HL-60 (cell line): ENCODE data around the gene DNAJC24.

Source experiments
- DNase-seq, 2 experiments: peaks; one replicate each; pipeline ENCODE4 v3.0.0-alpha.2; 2010 to 2020; ENCODE audit warnings: low read depth in 1 of 2, low spot score in 1 of 2
- H3K27ac ChIP-seq: fragments of 250-450 bp; sonication (Bioruptor Pico); replicated peaks from 2 replicates; pipeline ENCODE4 v1.5.1; 2020; ENCODE audit warnings: mild to moderate bottlenecking, moderate library complexity
- H3K27me3 ChIP-seq: fragments of 250-450 bp; sonication (Bioruptor Pico); 2 replicates; pipeline ENCODE4 v1.5.1; 2021; ENCODE audit warnings: mild to moderate bottlenecking, moderate library complexity; ENCODE audit not compliant: insufficient read depth, poor library complexity, severe bottlenecking
- H3K4me3 ChIP-seq: replicated peaks from 2 replicates; pipeline ENCODE4 v1.5.1; 2011; ENCODE audit warnings: mild to moderate bottlenecking, control low read depth, low read length; ENCODE audit not compliant: insufficient read depth
- CTCF ChIP-seq: IDR thresholded peaks from one replicate; pipeline ENCODE4 v1.5.1; 2011; ENCODE audit warnings: low read length, control low read depth, inconsistent platforms; ENCODE audit not compliant: insufficient read depth
- GABPA ChIP-seq: IDR thresholded peaks from 2 replicates; pipeline ENCODE4 v1.6.1; 2012; ENCODE audit warnings: low read depth
- POLR2AphosphoS5 ChIP-seq: IDR thresholded peaks from 2 replicates; pipeline ENCODE4 v1.6.1; 2012; ENCODE audit warnings: low read depth
- REST ChIP-seq: IDR thresholded peaks from 2 replicates; pipeline ENCODE4 v1.6.1; 2012; ENCODE audit warnings: low read depth; ENCODE audit not compliant: insufficient replicate concordance
- SPI1 ChIP-seq: IDR thresholded peaks from 2 replicates; pipeline ENCODE4 v1.6.1; 2012; ENCODE audit warnings: low read depth, mild to moderate bottlenecking, borderline replicate concordance

Gene DNAJC24

GRCh38 chr11:31326470-31327148 is 43.1 kb upstream of the DNAJC24 start:
- no peak for TF ChIP-seq POLR2AphosphoS5
- TF ChIP-seq GABPA, result no peak
- TF ChIP-seq CTCF, result no peak
- TF ChIP-seq REST, result no peak
- no peak for TF ChIP-seq SPI1
- no peaks in the 10 kb centered on the region for H3K27me3 ChIP-seq
- no peak for DNase-seq
- no peak overlapping the region for H3K4me3 ChIP-seq
- H3K27ac ChIP-seq, result no peak overlapping the region

GRCh38 chr11:31327417-31327816 is 42.2 kb upstream of the DNAJC24 start:
- Histone ChIP-seq H3K27me3 (no peaks in the 10 kb centered on the region), H3K27ac (no peak overlapping the region), H3K4me3 (no peak overlapping the region)
- DNase-seq, result no peak
- TF ChIP-seq SPI1 (no peak), GABPA (no peak), POLR2AphosphoS5 (no peak), CTCF (no peak), REST (no peak)

- no peak overlapping the region for H3K27ac ChIP-seq
- no peak overlapping the region for H3K4me3 ChIP-seq
- TF ChIP-seq REST (no peak), POLR2AphosphoS5 (no peak), CTCF (no peak), SPI1 (no peak), GABPA (no peak)
- DNase-seq, result no peak
- H3K27me3 ChIP-seq, result no peaks in the 10 kb centered on the region
Measured at GRCh38 chr11:31328697-31329096, 41.0 kb upstream of the DNAJC24 start.
